ENCODE data around the gene KLHL13.
"Not testable (repeated sequence)": the region's sequence is repeated elsewhere in the genome, so short reads cannot be mapped to it uniquely, and the experiment has no call there.

Gene KLHL13

DNA sequence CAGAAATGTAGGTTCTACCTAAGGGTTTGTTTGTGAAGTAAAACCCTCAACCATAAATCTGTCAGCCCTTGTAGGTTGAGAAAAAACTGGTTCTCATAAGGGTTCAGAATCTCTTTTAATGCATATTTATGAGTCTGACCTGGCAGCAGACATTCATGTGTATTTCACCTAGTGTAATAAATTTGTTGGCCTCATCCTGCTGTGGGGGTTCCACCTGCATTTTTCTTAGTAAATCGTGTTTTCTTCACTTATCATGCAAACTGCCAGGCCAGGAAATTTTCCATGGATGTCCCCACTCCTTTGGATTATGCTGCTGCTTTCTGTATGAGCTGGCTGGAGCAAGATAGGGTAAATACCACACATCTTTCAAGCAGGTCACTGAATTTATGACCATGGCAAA, 42.4 kb downstream of the KLHL13 start:
- DNase-seq (ENCODE audit: low spot score), result no peak

- no peak for DNase-seq (ENCODE audit: low spot score)
Observed at GRCh38 chrX:118066867-118067515, 49.6 kb downstream of the KLHL13 start.

- DNase-seq (ENCODE audit: low spot score), result no peak
Observed at GRCh38 chrX:118062817-118063615, 53.6 kb downstream of the KLHL13 start.

GRCh38 chrX:118062048-118062789, 54.4 kb downstream of the KLHL13 start:
- no peak for DNase-seq (ENCODE audit: low spot score)

- no peak for DNase-seq (ENCODE audit: low spot score)
Observed at GRCh38 chrX:118058924-118059323, 57.7 kb downstream of the KLHL13 start.

GRCh38 chrX:118056870-118057269, 59.7 kb downstream of the KLHL13 start:
- no peak for DNase-seq (ENCODE audit: low spot score)

- no peak for DNase-seq (ENCODE audit: low spot score)
Observed at GRCh38 chrX:118049713-118050112, 66.9 kb downstream of the KLHL13 start.

DNA sequence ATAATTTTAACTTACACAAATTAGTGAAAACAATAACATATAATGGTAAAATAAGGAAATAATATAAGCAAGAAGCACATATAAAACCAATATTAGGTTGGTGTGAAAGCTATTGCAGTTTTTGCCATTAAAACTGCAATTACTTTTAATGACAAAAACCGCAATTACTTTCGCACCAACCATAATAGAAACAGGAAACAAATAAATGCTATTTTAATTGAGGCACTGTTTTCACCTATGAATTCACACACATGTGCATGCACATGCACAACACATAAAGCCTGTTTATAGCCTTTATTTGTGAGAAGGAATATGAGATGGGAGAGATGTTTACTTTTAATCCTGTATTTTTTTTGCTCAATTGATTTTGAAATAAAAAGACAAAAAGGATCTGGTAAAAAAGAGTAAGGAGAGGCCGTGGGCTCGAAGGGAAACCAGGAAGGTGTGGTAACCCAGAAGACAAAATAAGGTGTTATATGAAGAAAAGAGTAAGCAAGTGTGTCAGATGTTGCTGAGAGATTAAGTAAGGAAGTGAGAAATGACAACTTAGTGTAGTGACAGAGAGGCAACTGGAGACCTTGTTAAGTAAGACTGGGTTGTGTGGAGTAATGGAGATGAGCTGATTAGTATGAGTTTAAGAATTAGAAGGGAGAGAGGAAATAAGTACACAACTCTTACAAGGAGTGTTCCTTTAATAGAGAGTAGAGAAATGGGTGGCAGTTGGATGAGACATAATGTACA, 69.0 kb downstream of the KLHL13 start:
- no peak for DNase-seq (ENCODE audit: low spot score)

DNA sequence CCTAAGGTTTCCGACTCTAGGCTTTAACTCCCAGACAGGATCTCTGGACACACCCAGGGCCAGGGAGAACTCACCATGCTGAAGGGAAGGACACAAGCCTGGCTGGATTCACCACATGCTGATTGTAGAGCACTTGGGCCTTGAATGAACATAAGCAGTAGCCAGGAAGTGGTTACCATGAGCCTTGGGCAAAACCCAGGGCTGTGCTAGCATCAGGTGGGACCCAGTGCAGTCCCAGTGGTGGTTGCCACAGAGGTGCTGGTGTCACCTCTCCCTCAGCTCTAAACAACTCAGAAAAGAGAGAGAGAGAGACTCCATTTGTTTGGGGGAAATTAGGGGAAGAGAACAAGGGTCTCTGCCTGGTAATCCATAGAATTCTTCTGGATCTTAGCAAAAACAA, 77.0 kb downstream of the KLHL13 start:
- no peak for DNase-seq (ENCODE audit: low spot score)

DNA sequence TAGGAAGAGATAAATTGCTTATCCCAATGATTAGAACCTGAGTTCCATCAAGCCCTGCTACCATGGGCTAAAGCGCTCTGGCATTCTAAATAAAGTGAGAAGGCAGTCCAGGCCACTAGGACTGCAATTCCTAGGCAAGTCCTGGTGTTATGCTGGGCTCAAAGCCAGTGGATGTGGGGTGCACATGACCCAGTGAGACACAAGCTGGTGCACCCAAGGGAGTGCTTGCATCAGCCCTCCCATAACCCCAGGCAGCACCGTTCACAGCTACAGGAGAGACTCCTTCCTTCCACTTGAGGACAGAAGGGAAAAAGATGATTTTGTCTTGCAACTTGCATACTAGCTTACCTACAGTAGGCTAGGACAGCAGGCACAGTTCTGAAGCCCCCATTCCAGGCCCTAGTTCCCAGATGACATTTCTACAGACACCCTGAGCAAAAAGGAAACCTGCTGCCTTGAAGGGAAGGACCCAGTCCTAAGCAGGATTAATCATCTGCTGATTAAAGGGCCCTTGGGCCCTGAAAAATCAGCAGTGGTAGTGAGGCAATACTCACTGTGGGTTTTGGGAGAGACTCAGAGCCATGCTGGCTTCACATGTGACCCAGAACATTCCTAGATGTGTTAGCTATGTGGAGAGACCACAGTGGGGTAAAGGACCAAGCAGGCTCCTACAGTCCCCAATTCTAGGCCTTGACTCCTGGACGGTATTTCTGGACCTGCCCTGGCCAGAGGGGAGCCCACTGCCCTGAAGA, 77.8 kb downstream of the KLHL13 start:
- no peak for DNase-seq (ENCODE audit: low spot score)

- DNase-seq (ENCODE audit: low spot score), result no peak
Observed at GRCh38 chrX:118026631-118027030, 90.0 kb downstream of the KLHL13 start.

DNA sequence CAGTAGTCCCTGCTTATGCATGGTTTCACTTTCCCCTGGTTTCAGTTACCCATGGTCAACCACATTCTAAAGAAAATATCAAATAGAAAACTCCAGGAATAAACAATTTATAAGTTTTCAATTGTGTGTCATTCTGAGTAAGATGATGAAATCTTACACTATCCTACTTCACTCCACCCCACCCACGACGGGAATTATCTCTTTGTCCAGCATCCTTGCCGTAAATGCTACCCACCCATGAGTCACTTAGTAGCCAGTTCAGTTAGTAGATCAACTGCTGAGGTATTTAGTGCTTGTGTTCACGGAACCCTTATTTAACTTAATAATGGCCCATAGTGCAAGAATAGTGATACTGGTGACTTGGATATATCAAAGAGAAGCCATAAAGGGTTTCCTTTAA, 91.4 kb downstream of the KLHL13 start:
- peak; percentile 9 for DNase-seq (ENCODE audit: low spot score)

- DNase-seq (ENCODE audit: low spot score), result no peak
Observed at GRCh38 chrX:118024482-118024881, 92.1 kb downstream of the KLHL13 start.

GRCh38 chrX:118022753-118023152, 93.9 kb downstream of the KLHL13 start:
- no peak for DNase-seq (ENCODE audit: low spot score)

- no peak for DNase-seq (ENCODE audit: low spot score)
Observed at GRCh38 chrX:118016422-118016821, 100.2 kb downstream of the KLHL13 start.

DNA sequence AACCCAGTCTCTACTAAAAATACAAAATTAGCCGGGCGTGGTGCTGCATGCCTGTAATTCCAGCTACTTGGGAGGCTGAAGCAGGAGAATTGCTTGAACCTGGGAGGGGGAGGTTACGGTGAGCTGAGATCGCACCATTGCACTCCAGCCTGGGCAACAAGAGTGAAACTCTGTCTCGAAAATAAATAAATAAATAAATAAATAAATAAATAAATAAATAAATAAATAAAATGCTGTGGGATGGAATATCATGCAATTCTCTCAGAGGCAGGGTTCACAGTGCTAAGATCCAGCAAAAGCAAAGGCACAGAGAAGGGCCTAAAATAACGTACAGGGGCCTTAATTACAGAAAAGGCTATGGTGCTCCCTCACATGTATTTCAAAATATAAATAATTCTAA, 114.2 kb downstream of the KLHL13 start:
- DNase-seq (ENCODE audit: low spot score), result not testable (repeated sequence)

GRCh38 chrX:118000518-118000917, 116.1 kb downstream of the KLHL13 start:
- no peak for DNase-seq (ENCODE audit: low spot score)

DNA sequence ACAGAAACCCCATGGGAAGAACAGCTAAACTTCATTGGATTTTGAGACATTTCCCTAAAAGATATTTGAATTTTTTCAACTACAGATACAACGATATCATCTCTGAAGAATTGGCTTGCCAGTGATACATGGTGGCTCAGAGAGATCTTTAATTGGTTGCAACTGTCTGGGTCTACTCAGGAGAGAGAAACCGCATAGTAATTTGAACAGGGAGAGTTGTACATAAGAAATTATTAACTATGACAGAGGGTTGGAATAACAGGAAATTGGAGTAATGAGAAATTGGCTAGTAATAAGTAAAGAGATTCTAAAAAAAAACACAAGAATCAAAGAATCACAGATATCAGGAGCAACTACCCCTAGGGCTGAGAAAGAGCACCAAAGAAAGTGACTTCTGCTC, 118.4 kb downstream of the KLHL13 start:
- DNase-seq (ENCODE audit: low spot score), result no peak

- no peak for DNase-seq (ENCODE audit: low spot score)
Observed at GRCh38 chrX:117996918-117997480, 119.6 kb downstream of the KLHL13 start.

DNA sequence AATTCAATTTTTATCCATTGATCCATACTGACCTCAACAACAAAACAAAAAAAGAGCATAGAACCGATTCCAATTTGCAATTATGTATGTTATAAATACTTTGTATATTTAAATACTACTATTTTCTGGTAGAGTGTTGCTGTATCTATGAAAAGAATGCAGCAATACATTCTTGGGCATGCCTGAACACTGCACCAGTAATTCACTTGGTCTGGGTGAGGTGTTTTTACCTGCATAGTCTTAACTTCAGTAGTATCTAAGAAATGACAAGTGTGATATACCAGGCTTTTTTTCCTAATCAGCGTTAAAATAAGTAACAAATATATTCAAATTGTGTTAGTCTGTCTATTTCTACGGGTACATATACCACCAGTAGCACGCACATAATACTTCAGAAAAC, 120.2 kb downstream of the KLHL13 start:
- DNase-seq (ENCODE audit: low spot score), result no peak

DNA sequence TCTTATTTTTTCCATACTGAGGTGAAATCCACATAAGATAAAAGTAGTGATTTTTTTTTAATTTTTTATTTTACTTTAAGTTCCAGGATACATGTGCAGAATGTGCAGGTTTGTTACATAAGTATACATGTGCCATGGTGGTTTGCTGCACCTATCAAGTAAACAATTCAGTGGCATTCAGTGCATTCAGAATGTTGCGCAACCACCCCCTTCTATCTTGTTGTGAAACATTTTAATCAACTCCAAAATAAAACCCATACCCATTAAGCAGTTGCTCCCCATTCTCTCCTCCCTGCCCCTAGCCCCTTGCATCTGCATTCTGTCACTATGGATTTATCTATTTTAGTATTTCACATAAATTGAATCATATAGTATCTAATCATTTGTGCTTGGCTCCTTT, 121.2 kb downstream of the KLHL13 start:
- DNase-seq (ENCODE audit: low spot score), result no peak
